Measurements from ENCODE around the gene FBXL14. TPM values are rescaled to one million over a fixed set of nuclear protein-coding genes. Genes with fewer than 3 reads are reported as not detected.

Gene FBXL14
- total and polyA plus RNA-seq, 9 of the 15 experiments (the other 6 are each of a cell fraction or from before 2014, with no cell fraction given): 0.13 to 9.8 (median 3.3) TPM

- Histone ChIP-seq H3K27me3 (ENCODE audit: control insufficient read depth in 2 of 2, insufficient read depth in 2 of 2, low read length in 2 of 2) (no peaks in the 10 kb centered on the region), H3K9me3 (replicated peaks; ENCODE audit: control insufficient read depth, insufficient read depth, low read depth, low read length) (no peaks in the 10 kb centered on the region), H4K20me1 (replicated peaks; ENCODE audit: control insufficient read depth, insufficient read depth, low read length) (no peaks in the 10 kb centered on the region), H3K27ac (ENCODE audit: extremely low read depth, low read depth, low read length) (no peak overlapping the region), H3K9me1 (ENCODE audit: control insufficient read depth, insufficient read depth, low read length) (no peaks in the 10 kb centered on the region), H2AFZ (ENCODE audit: low read depth, low read length) (no peak overlapping the region), H3K4me2 (ENCODE audit: insufficient read depth, low read length) (no peak overlapping the region), H3K36me3 (ENCODE audit: control insufficient read depth, insufficient read depth, low read length) (no peaks in the 10 kb centered on the region; the same call in 2 of the 3 replicates), H3K4me1 (replicated peaks in 1 of 2; ENCODE audit: control insufficient read depth in 2 of 2, insufficient read depth in 2 of 2, low read length in 2 of 2) (peaks cover 0 to 6% of the 10 kb centered on the region in 2 experiments; a peak in 4 of 5 replicates), H3K4me3 (no peak overlapping the region), H3K79me2 (ENCODE audit: control insufficient read depth, insufficient read depth, low read length) (no peaks in the 10 kb centered on the region), H3K9ac (ENCODE audit: insufficient read depth in 1 of 2, low read depth in 2 of 2, low read length in 2 of 2) (no peak overlapping the region)
- in situ Hi-C loops (cut with MboI) (no loop called here), intact Hi-C loops (cut with micrococcal nuclease) (no loop called here)
- ATAC-seq: no peak
- TF ChIP-seq NFIX (CRISPR knock-in tag; IDR thresholded peaks at IDR 0.05; ENCODE audit: low read depth) (no peak), E2F3 (CRISPR knock-in tag; IDR thresholded peaks at IDR 0.05) (no peak), TARDBP (IDR thresholded peaks at IDR 0.05) (no peak), BCOR (IDR thresholded peaks at IDR 0.05) (no peak), RBM15 (IDR thresholded peaks at IDR 0.05; ENCODE audit: insufficient read depth, low read length) (no peak), TSHZ1 (CRISPR knock-in tag; IDR thresholded peaks at IDR 0.05) (no peak), ARHGAP35 (IDR thresholded peaks at IDR 0.05; ENCODE audit: partially characterized antibody) (no peak)
- TF ChIP-seq, protein P1, sequence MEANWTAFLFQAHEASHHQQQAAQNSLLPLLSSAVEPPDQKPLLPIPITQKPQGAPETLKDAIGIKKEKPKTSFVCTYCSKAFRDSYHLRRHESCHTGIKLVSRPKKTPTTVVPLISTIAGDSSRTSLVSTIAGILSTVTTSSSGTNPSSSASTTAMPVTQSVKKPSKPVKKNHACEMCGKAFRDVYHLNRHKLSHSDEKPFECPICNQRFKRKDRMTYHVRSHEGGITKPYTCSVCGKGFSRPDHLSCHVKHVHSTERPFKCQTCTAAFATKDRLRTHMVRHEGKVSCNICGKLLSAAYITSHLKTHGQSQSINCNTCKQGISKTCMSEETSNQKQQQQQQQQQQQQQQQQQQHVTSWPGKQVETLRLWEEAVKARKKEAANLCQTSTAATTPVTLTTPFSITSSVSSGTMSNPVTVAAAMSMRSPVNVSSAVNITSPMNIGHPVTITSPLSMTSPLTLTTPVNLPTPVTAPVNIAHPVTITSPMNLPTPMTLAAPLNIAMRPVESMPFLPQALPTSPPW (CRISPR knock-in tag; IDR thresholded peaks at IDR 0.05): no peak
- TF ChIP-seq, protein P2, sequence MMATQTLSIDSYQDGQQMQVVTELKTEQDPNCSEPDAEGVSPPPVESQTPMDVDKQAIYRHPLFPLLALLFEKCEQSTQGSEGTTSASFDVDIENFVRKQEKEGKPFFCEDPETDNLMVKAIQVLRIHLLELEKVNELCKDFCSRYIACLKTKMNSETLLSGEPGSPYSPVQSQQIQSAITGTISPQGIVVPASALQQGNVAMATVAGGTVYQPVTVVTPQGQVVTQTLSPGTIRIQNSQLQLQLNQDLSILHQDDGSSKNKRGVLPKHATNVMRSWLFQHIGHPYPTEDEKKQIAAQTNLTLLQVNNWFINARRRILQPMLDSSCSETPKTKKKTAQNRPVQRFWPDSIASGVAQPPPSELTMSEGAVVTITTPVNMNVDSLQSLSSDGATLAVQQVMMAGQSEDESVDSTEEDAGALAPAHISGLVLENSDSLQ (IDR thresholded peaks at IDR 0.05): no peak
- CTCF ChIA-PET (ENCODE audit: low intra/inter-chr PET ratio): no interaction called here
- POLR2A ChIA-PET: no interaction called here
- FAIRE-seq: no peak
- no peak for DNase-seq (ENCODE audit: extremely low read depth in 1 of 4, low spot score in 3 of 4)
- WGBS (ENCODE audit: insufficient coverage, low coverage, missing lambda C conversion rate): 77% methylated on average over 15 of the region's 18 CpGs
- BruUV-seq (replicated peaks): no TSS peak
These were observed 46.2 kb upstream of the FBXL14 start for GRCh38 chr12:1640328-1641234.
